HepG2 (cell line): ENCODE measurements around the gene LYZ. TPM values are rescaled to one million over a fixed set of nuclear protein-coding genes. Genes with fewer than 3 reads are reported as not detected.

Experiments
- ARID2 ChIP-seq: sonication (generic); formaldehyde crosslinking; IDR thresholded peaks from 2 replicates; pipeline ENCODE4 v1.8.1; 2022; ENCODE audit warnings: mild to moderate bottlenecking, missing genetic modification reagents, borderline replicate concordance
- CEBPG ChIP-seq: IDR thresholded peaks from 2 replicates; pipeline ENCODE4 v1.6.1; 2016
- CREM ChIP-seq, 2 experiments: sonication (generic) in 1 of 2; formaldehyde crosslinking in 1 of 2; IDR thresholded peaks; 2 replicates each; pipeline versions ENCODE4 v1.4.0 to v1.6.1; 2016 to 2020; ENCODE audit warnings: antibody characterized with exemption in 1 of 2, mild to moderate bottlenecking in 1 of 2, missing genetic modification reagents in 1 of 2
- KDM2A ChIP-seq: sonication (generic); formaldehyde crosslinking; IDR thresholded peaks from 2 replicates; pipeline ENCODE4 v1.4.0; 2020; ENCODE audit warnings: low read depth, missing genetic modification reagents, borderline replicate concordance
- MYPOP ChIP-seq: sonication (generic); formaldehyde crosslinking; IDR thresholded peaks from 2 replicates; pipeline ENCODE4 v1.8.1; 2023; ENCODE audit warnings: mild to moderate bottlenecking, moderate library complexity, missing genetic modification reagents
- NFAT5 ChIP-seq: sonication (generic); formaldehyde crosslinking; IDR thresholded peaks from 2 replicates; pipeline ENCODE4 v1.4.0; 2020; ENCODE audit warnings: missing genetic modification reagents
- PHF20 ChIP-seq: sonication (generic); formaldehyde crosslinking; IDR thresholded peaks from 2 replicates; pipeline ENCODE4 v1.5.0; 2020; ENCODE audit warnings: mild to moderate bottlenecking, missing genetic modification reagents
- TBP ChIP-seq: sonication (generic); formaldehyde crosslinking; IDR thresholded peaks from 2 replicates; pipeline ENCODE4 v1.5.0; 2020; ENCODE audit warnings: missing genetic modification reagents
- ZBTB38 ChIP-seq: sonication (generic); formaldehyde crosslinking; IDR thresholded peaks from 2 replicates; pipeline ENCODE4 v1.5.1; 2020; ENCODE audit warnings: mild to moderate bottlenecking, missing genetic modification reagents
- ZFP82 ChIP-seq: sonication (generic); formaldehyde crosslinking; IDR thresholded peaks from 2 replicates; pipeline ENCODE4 v1.5.1; 2020; ENCODE audit warnings: mild to moderate bottlenecking, missing genetic modification reagents, borderline replicate concordance
- ZMYM2 ChIP-seq: sonication (generic); formaldehyde crosslinking; IDR thresholded peaks from 2 replicates; pipeline ENCODE4 v1.8.0; 2022; ENCODE audit warnings: mild to moderate bottlenecking, missing genetic modification reagents
- ZNF720 ChIP-seq: sonication (generic); formaldehyde crosslinking; IDR thresholded peaks from 2 replicates; pipeline ENCODE4 v1.4.0; 2020; ENCODE audit warnings: missing genetic modification reagents
- ZNF737 ChIP-seq: sonication (generic); formaldehyde crosslinking; IDR thresholded peaks from 2 replicates; pipeline ENCODE4 v1.5.0; 2020; ENCODE audit warnings: missing genetic modification reagents, mild to moderate bottlenecking, borderline replicate concordance
- polyA plus RNA-seq, 8 experiments: library from polyadenylated mRNA; depleted of rRNA in 3 of 8; stranded (reverse) in 7 of 8; unstranded in 1 of 8; fragments of >200 nt; fragmentation: Illumina TruSeq in 4 of 8; extraction: Trizol in 4 of 8; gene quantifications; 2 replicates each; pipeline versions ENCODE4 v1.2.1 to v1.2.3, GENCODE V29; 2011 to 2016; ENCODE audit warnings: low read depth in 4 of 8, missing spikeins in 1 of 8, mixed read lengths in 1 of 8; ENCODE audit not compliant: insufficient read depth in 1 of 8
- total RNA-seq, 5 experiments: library from RNA; depleted of rRNA; stranded (reverse); fragments of >200 nt; fragmentation: Illumina TruSeq; extraction: Trizol; gene quantifications; 2 replicates each; pipeline ENCODE4 v1.2.3, GENCODE V29; 2016; ENCODE audit warnings: low read depth in 1 of 5
- TF ChIP-seq, protein P1 (sequence below): sonication (generic); formaldehyde crosslinking; IDR thresholded peaks from 2 replicates; pipeline ENCODE4 v1.4.0; 2020; ENCODE audit warnings: missing genetic modification reagents, borderline replicate concordance
- TF ChIP-seq, protein P2 (sequence below): sonication (generic); formaldehyde crosslinking; IDR thresholded peaks from 2 replicates; pipeline ENCODE4 v1.4.0; 2020; ENCODE audit warnings: missing genetic modification reagents
- TF ChIP-seq, protein P3 (sequence below): sonication (generic); formaldehyde crosslinking; IDR thresholded peaks from 2 replicates; pipeline ENCODE4 v1.4.0; 2020; ENCODE audit warnings: missing genetic modification reagents, mild to moderate bottlenecking, borderline replicate concordance

The LYZ gene
- total and polyA plus RNA-seq, 2 of the 13 experiments (the other 11 are each of a cell fraction or from before 2014, with no cell fraction given): 1,788 to 2,054 TPM

GRCh38 chr12:69359531-69360347 lies 11.6 kb downstream of the LYZ start, which contains the start of gene YEATS4 (continued):
- no peak; the same call in none of the 2 replicates for TF ChIP-seq ZFP82
- TF ChIP-seq TBP (CRISPR knock-in tag): no peak
- TF ChIP-seq ZMYM2 (CRISPR knock-in tag): peak; percentile 57; the same call in 1 of the 2 replicates
- TF ChIP-seq MYPOP (CRISPR knock-in tag): peak; percentile 95
- TF ChIP-seq ARID2: peak; percentile 81; the same call in 1 of the 2 replicates
- TF ChIP-seq CEBPG (CRISPR knock-in tag): no peak; the same call in 1 of the 2 replicates
- TF ChIP-seq KDM2A (CRISPR knock-in tag): peak; percentile 80; the same call in 1 of the 2 replicates
- TF ChIP-seq, protein P1, sequence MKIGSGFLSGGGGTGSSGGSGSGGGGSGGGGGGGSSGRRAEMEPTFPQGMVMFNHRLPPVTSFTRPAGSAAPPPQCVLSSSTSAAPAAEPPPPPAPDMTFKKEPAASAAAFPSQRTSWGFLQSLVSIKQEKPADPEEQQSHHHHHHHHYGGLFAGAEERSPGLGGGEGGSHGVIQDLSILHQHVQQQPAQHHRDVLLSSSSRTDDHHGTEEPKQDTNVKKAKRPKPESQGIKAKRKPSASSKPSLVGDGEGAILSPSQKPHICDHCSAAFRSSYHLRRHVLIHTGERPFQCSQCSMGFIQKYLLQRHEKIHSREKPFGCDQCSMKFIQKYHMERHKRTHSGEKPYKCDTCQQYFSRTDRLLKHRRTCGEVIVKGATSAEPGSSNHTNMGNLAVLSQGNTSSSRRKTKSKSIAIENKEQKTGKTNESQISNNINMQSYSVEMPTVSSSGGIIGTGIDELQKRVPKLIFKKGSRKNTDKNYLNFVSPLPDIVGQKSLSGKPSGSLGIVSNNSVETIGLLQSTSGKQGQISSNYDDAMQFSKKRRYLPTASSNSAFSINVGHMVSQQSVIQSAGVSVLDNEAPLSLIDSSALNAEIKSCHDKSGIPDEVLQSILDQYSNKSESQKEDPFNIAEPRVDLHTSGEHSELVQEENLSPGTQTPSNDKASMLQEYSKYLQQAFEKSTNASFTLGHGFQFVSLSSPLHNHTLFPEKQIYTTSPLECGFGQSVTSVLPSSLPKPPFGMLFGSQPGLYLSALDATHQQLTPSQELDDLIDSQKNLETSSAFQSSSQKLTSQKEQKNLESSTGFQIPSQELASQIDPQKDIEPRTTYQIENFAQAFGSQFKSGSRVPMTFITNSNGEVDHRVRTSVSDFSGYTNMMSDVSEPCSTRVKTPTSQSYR (CRISPR knock-in tag): no peak
- TF ChIP-seq, protein P2, sequence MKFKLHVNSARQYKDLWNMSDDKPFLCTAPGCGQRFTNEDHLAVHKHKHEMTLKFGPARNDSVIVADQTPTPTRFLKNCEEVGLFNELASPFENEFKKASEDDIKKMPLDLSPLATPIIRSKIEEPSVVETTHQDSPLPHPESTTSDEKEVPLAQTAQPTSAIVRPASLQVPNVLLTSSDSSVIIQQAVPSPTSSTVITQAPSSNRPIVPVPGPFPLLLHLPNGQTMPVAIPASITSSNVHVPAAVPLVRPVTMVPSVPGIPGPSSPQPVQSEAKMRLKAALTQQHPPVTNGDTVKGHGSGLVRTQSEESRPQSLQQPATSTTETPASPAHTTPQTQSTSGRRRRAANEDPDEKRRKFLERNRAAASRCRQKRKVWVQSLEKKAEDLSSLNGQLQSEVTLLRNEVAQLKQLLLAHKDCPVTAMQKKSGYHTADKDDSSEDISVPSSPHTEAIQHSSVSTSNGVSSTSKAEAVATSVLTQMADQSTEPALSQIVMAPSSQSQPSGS (CRISPR knock-in tag): peak; percentile 75
- TF ChIP-seq, protein P3, sequence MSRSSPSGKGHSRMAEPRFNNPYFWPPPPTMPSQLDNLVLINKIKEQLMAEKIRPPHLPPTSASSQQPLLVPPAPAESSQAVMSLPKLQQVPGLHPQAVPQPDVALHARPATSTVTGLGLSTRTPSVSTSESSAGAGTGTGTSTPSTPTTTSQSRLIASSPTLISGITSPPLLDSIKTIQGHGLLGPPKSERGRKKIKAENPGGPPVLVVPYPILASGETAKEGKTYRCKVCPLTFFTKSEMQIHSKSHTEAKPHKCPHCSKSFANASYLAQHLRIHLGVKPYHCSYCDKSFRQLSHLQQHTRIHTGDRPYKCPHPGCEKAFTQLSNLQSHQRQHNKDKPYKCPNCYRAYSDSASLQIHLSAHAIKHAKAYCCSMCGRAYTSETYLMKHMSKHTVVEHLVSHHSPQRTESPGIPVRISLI (CRISPR knock-in tag): peak; percentile 84
- TF ChIP-seq ZNF720 (CRISPR knock-in tag): no peak
- 0 out of 2 replicates have a peak, but pooled peaks have one; percentile 58 for TF ChIP-seq NFAT5
- TF ChIP-seq CREM (IDR thresholded peaks at IDR 0.05): peak; percentile 78
- TF ChIP-seq CREM (CRISPR knock-in tag; IDR thresholded peaks at IDR 0.05): no peak
- no peak; the same call in none of the 2 replicates for TF ChIP-seq ZBTB38 (CRISPR knock-in tag)
- TF ChIP-seq PHF20 (CRISPR knock-in tag): peak; percentile 74
- TF ChIP-seq ZNF737 (CRISPR knock-in tag): no peak
